ENCODE data around the gene ARL17B.
"Not testable (repeated sequence)": the region's sequence is repeated elsewhere in the genome, so short reads cannot be mapped to it uniquely, and the experiment has no call there.

DNA sequence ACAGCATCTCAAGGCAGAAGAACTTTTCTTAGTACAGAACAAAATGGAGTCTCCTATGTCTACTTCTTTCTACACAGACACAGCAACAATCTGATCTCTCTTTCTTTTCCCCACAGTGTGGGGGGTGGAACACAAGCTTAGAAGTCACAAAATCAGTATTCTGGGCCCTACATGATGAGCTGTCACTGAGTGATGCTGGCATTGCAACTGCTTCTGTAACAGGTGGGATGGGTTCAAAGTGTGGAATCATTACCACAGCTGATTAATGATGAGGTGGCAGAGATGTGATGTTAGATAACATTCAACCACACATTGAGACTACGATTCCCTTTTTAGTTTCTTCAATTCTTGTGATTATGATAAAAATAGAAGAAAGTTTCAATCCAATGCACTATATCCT is 77.1 kb downstream of the ARL17B start:
- TF ChIP-seq CTCF (conservative IDR thresholded peaks at IDR 0.05 in 1 of 2, IDR thresholded peaks at IDR 0.05 in 1 of 2; ENCODE audit: low read depth in 1 of 2, low read length in 2 of 2); EZH2 (IDR thresholded peaks at IDR 0.05; ENCODE audit: low read length, missing control alignments): not testable (repeated sequence)
